A549 (cell line): ENCODE measurements around the gene DIP2C. TPM values are rescaled to one million over a fixed set of nuclear protein-coding genes. Genes with fewer than 3 reads are reported as not detected.

Experiments
- ATAC-seq, 2 experiments: fragments of 200-7000 bp in 1 of 2; fragments of >200 bp in 1 of 2; cut with Nextera tagmentation in 1 of 2; cut with Tn5 transposase in 1 of 2; 3 replicates each; pipeline versions ENCODE4 v1.8.0 to v1.9.1; 2018 to 2020; ENCODE audit warnings: mild to moderate bottlenecking in 1 of 2, moderate library complexity in 1 of 2
- CTCF ChIA-PET: fragments of 300-600 bp; sonication (Branson Sonifier 250); formaldehyde crosslinking; extraction: SDS; loops from one replicate; lab custom pipeline; 2021; ENCODE audit warnings: antibody characterized with exemption, inconsistent platforms; lab: Yijun Ruan, JAX
- POLR2A ChIA-PET: fragments of 350-600 bp; formaldehyde crosslinking; extraction: SDS; loops from one replicate; lab custom pipeline; 2021; ENCODE audit warnings: antibody characterized with exemption, inconsistent platforms; lab: Yijun Ruan, JAX
- DNase-seq, 2 experiments: peaks; one replicate each; pipeline versions ENCODE4 v3.0.0 to v3.0.0-alpha.2; 2011 to 2016; ENCODE audit warnings: low read depth in 1 of 2, low spot score in 1 of 2
- FAIRE-seq: peaks from 2 replicates; lab custom pipeline; 2011; peaks lifted over from hg19 to GRCh38; lab: Jason Lieb, UNC
- H3K27ac ChIP-seq, 2 experiments: fragments of >200 bp; sonication (Bioruptor Twin); formaldehyde crosslinking; 3 replicates each; pipeline ENCODE4 v1.5.1; 2016 to 2017
- H3K4me1 ChIP-seq: fragments of >200 bp; sonication (Bioruptor Twin); formaldehyde crosslinking; 3 replicates; pipeline ENCODE4 v1.6.1; 2016
- H3K4me2 ChIP-seq: fragments of >200 bp; sonication (Bioruptor Twin); formaldehyde crosslinking; 3 replicates; pipeline ENCODE4 v1.6.1; 2016
- H3K4me3 ChIP-seq: fragments of >200 bp; sonication (Bioruptor Twin); formaldehyde crosslinking; 3 replicates; pipeline ENCODE4 v1.5.1; 2016
- H3K9me3 ChIP-seq: fragments of >200 bp; sonication (Bioruptor Twin); formaldehyde crosslinking; 3 replicates; pipeline ENCODE4 v1.6.1; 2016
- CEBPB ChIP-seq, 2 experiments: fragments of >200 bp in 1 of 2; sonication (Bioruptor Twin) in 1 of 2; formaldehyde crosslinking in 1 of 2; IDR thresholded peaks; 2 replicates each; pipeline ENCODE4 v1.6.1; 2012 to 2016
- EHF ChIP-seq: fragments of 250-450 bp; sonication (Bioruptor Pico); IDR thresholded peaks from 2 replicates; pipeline ENCODE4 v1.5.0; 2020; ENCODE audit warnings: mild to moderate bottlenecking
- ESRRA ChIP-seq: fragments of 150-350 bp; IDR thresholded peaks from 2 replicates; pipeline ENCODE4 v1.6.1; 2014; ENCODE audit warnings: mild to moderate bottlenecking, low read length, borderline replicate concordance
- FOSB ChIP-seq: fragments of 250-450 bp; sonication (Bioruptor Pico); IDR thresholded peaks from 2 replicates; pipeline ENCODE4 v1.5.0; 2020; ENCODE audit warnings: mild to moderate bottlenecking, moderate library complexity
- HDAC2 ChIP-seq: fragments of 200-600 bp; sonication (generic); IDR thresholded peaks from 2 replicates; pipeline ENCODE4 v1.6.1; 2016
- HES2 ChIP-seq: fragments of >200 bp; sonication (Bioruptor Twin); formaldehyde crosslinking; IDR thresholded peaks from 2 replicates; pipeline ENCODE4 v1.6.1; 2016
- HEYL ChIP-seq: fragments of 250-450 bp; sonication (Bioruptor Pico); IDR thresholded peaks from 2 replicates; pipeline ENCODE4 v1.8.0; 2021; ENCODE audit warnings: mild to moderate bottlenecking, moderate library complexity
- HOXB13 ChIP-seq: fragments of 250-450 bp; sonication (Bioruptor Pico); IDR thresholded peaks from 2 replicates; pipeline ENCODE4 v1.5.0; 2020; ENCODE audit warnings: low read depth, mild to moderate bottlenecking, moderate library complexity
- JUN ChIP-seq, 2 experiments: fragments of >200 bp; sonication (Bioruptor Twin); formaldehyde crosslinking; IDR thresholded peaks; 2 replicates in 1 of 2; 3 replicates in 1 of 2; pipeline ENCODE4 v1.6.1; 2016 to 2017
- JUNB ChIP-seq: fragments of >200 bp; sonication (Bioruptor Twin); formaldehyde crosslinking; IDR thresholded peaks from 2 replicates; pipeline ENCODE4 v1.6.1; 2016
- MAFK ChIP-seq: fragments of 450-650 bp; IDR thresholded peaks from 2 replicates; pipeline ENCODE4 v1.6.1; 2014; ENCODE audit not compliant: partially characterized antibody
- MYC ChIP-seq: IDR thresholded peaks from 2 replicates; pipeline ENCODE4 v1.6.1; 2012; ENCODE audit warnings: mild to moderate bottlenecking, inconsistent platforms, low read length, improper control_type of control experiment, borderline replicate concordance
- NFE2L2 ChIP-seq: fragments of 150-350 bp; conservative IDR thresholded peaks from 2 replicates; pipeline ENCODE4 v1.6.1; 2014; ENCODE audit warnings: low read length
- NPAS2 ChIP-seq: fragments of 250-450 bp; sonication (Bioruptor Pico); IDR thresholded peaks from 2 replicates; pipeline ENCODE4 v1.8.0; 2022; ENCODE audit warnings: mild to moderate bottlenecking, moderate library complexity, borderline replicate concordance
- NR3C1 ChIP-seq: fragments of >200 bp; sonication (Bioruptor Twin); formaldehyde crosslinking; IDR thresholded peaks from 3 replicates; pipeline ENCODE4 v1.6.1; 2017
- PBX3 ChIP-seq: IDR thresholded peaks from 2 replicates; pipeline ENCODE4 v1.6.1; 2012
- POLR2A ChIP-seq: IDR thresholded peaks from 2 replicates; pipeline ENCODE4 v1.6.1; 2012; ENCODE audit warnings: mild to moderate bottlenecking, low read length
- POLR2AphosphoS2 ChIP-seq: conservative IDR thresholded peaks from 2 replicates; pipeline ENCODE4 v1.6.1; 2012; ENCODE audit warnings: low read length, improper control_type of control experiment, inconsistent platforms
- REST ChIP-seq: fragments of 200-600 bp; sonication (generic); IDR thresholded peaks from 2 replicates; pipeline ENCODE4 v1.6.1; 2016; ENCODE audit warnings: antibody characterized with exemption, mild to moderate bottlenecking, moderate library complexity
- RFX5 ChIP-seq: fragments of 450-650 bp; IDR thresholded peaks from 2 replicates; pipeline ENCODE4 v1.7.1; 2014; ENCODE audit warnings: antibody characterized with exemption, mild to moderate bottlenecking, moderate library complexity
- SMC3 ChIP-seq: fragments of >200 bp; sonication (Bioruptor Twin); formaldehyde crosslinking; IDR thresholded peaks from 3 replicates; pipeline ENCODE4 v1.6.1; 2018; ENCODE audit warnings: inconsistent platforms
- SREBF2 ChIP-seq: fragments of 450-650 bp; IDR thresholded peaks from 2 replicates; pipeline ENCODE4 v1.6.1; 2014; ENCODE audit warnings: mild to moderate bottlenecking, moderate library complexity
- ZC3H11A ChIP-seq: fragments of 450-650 bp; IDR thresholded peaks from 2 replicates; pipeline ENCODE4 v1.6.1; 2014; ENCODE audit warnings: antibody characterized with exemption, mild to moderate bottlenecking
- ZNF302 ChIP-seq: fragments of 250-450 bp; sonication (Bioruptor Pico); IDR thresholded peaks from 2 replicates; pipeline ENCODE4 v1.9.0; 2021; ENCODE audit warnings: inconsistent platforms, mild to moderate bottlenecking, moderate library complexity
- ZSCAN20 ChIP-seq: fragments of 250-450 bp; sonication (Bioruptor Pico); IDR thresholded peaks from 2 replicates; pipeline ENCODE4 v1.8.0; 2022; ENCODE audit warnings: mild to moderate bottlenecking, moderate library complexity
- WGBS: methylation state at CpG from one replicate; pipeline ENCODE4 v1.1.6; 2017; ENCODE audit errors: missing lambda C conversion rate; 5-methylcytosine and 5-hydroxymethylcytosine counted together
- polyA plus RNA-seq, 4 experiments: library from polyadenylated mRNA; depleted of rRNA in 3 of 4; stranded (reverse); fragments of >200 nt; fragmentation: RNase III in 1 of 4; extraction: RNeasy Plus Mini Kit Qiagen cat#74134 plus additional on column Dnase treatment in 1 of 4; gene quantifications; 2 replicates in 3 of 4; 3 replicates in 1 of 4; pipeline ENCODE4 v1.2.3, GENCODE V29; 2011 to 2017
- TF ChIP-seq, protein P1 (sequence below): IDR thresholded peaks from 2 replicates; pipeline ENCODE4 v1.6.1; 2012
- TF ChIP-seq, protein P2 (sequence below): fragments of >200 bp; sonication (Bioruptor Twin); formaldehyde crosslinking; IDR thresholded peaks from 3 replicates; pipeline ENCODE4 v1.6.1; 2016

DIP2C gene
- polyA plus RNA-seq, 2 of the 4 experiments (the other 2 are of a cell fraction) = 3.7 to 5.0 TPM

DNA sequence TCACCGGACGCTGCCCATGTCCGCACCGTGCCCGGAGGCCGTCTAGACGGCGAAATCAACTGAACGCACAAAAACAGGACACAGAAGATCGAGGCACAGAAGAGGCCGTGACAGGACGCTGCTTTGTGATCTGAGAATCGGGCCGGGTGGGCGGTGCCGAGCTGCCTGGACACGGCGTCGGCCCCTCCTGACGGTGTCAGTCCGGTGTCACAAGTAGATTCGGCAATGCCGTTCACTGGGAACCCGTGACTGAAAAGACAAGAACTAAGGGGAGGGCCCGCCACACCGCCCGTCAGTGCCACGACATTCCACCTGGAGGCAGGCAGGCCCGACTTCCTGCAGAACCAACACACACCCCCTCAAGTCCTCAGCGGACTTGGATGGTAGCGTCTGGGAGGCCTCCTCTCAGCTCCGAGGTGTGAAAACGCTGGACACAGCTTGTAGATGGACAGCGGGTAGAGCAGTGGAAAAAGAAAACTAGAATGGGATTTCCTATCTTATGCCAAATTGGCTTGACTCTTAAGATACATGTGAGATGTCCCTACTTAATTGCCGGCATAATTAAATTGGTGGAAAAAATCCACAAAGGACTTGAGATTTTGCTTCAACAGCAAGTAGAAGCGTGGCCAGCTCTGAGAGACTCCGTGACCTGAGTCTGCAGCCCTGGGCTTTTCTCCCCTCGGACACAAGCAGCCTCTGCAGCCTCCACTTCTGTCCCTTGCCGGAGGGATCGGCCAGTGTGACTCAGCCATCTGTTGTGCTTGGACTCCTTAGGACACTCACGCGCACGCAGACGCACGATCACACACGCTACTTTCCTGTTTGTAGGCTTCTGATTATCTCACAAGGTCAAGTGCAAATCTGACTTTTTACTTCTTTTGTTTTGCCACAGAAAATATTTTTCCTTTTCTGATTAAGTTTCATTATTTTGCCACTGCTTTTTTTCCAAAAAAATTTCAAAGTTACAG is 269.0 kb downstream of the DIP2C start (continued):
- TF ChIP-seq ZSCAN20 (CRISPR knock-in tag) (no peak), MYC (no peak), RFX5 (no peak), JUNB (no peak), EHF (CRISPR knock-in tag) (no peak), HOXB13 (CRISPR knock-in tag) (no peak)
- TF ChIP-seq, protein P1, sequence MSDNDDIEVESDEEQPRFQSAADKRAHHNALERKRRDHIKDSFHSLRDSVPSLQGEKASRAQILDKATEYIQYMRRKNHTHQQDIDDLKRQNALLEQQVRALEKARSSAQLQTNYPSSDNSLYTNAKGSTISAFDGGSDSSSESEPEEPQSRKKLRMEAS = no peak

- Histone ChIP-seq H3K4me2 (no peak overlapping the region), H3K4me1 (no peaks in the 10 kb centered on the region), H3K9me3 (no peaks in the 10 kb centered on the region), H3K27ac (no peak overlapping the region), H3K4me3 (no peak overlapping the region)
- no peak for TF ChIP-seq ZSCAN20 (CRISPR knock-in tag)
- TF ChIP-seq EHF (CRISPR knock-in tag) = no peak
- no peak for TF ChIP-seq FOSB
- TF ChIP-seq HDAC2 = no peak
- TF ChIP-seq NPAS2 (CRISPR knock-in tag) = no peak
- TF ChIP-seq PBX3 = no peak
- TF ChIP-seq REST = no peak
- 91% methylated on average over 19 of the region's 19 CpGs for WGBS
- FAIRE-seq (no peak), ATAC-seq (no peak), DNase-seq (no peak)
- POLR2A ChIA-PET = no interaction called here
- CTCF ChIA-PET = interaction anchor here (1.0 kb wide), 1 partner anchor 10 kb away, joined by 4 read pairs; no protein-coding TSS in a partner anchor
Observed at GRCh38 chr10:418894-419293, 270.6 kb downstream of the DIP2C start.

DNA sequence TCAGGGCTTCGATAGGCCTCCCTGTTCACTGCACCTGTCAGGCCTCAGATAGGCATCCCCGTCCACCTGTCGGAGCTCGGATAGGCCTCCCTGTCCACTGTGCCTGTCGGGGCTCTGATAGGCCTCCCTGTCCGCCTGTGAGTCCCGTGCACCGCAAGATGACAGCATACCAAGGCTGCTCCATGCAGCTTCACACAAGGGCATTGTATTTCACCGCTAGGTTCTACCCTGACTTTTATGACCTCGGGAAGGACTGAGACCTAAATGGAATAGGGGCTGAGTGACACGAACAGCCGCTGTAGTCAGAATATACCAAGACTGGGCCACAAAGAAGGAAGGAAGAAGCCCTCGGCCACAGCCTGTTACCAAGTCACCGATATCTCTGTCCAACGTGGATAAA is 271.2 kb downstream of the DIP2C start:
- no peak for ATAC-seq
- ChIA-PET CTCF (no interaction called here), POLR2A (no interaction called here)
- H3K27ac ChIP-seq = no peak overlapping the region
- FAIRE-seq = no peak
- H3K4me2 ChIP-seq = no peak overlapping the region
- no peak for DNase-seq
- TF ChIP-seq POLR2AphosphoS2 (no peak), HDAC2 (no peak), ZNF302 (CRISPR knock-in tag) (no peak), MAFK (no peak), HEYL (no peak), SREBF2 (no peak), ZC3H11A (no peak), ZSCAN20 (CRISPR knock-in tag) (no peak), HES2 (no peak), POLR2A (no peak), SMC3 (no peak), NR3C1 (no peak), CEBPB (IDR thresholded peaks at IDR 0.05) (no peak), JUN (IDR thresholded peaks at IDR 0.05) (no peak), NFE2L2 (no peak), ESRRA (no peak), HOXB13 (CRISPR knock-in tag) (no peak)
- TF ChIP-seq, protein P2, sequence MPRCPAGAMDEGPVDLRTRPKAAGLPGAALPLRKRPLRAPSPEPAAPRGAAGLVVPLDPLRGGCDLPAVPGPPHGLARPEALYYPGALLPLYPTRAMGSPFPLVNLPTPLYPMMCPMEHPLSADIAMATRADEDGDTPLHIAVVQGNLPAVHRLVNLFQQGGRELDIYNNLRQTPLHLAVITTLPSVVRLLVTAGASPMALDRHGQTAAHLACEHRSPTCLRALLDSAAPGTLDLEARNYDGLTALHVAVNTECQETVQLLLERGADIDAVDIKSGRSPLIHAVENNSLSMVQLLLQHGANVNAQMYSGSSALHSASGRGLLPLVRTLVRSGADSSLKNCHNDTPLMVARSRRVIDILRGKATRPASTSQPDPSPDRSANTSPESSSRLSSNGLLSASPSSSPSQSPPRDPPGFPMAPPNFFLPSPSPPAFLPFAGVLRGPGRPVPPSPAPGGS = no peak
- H3K4me3 ChIP-seq = no peak overlapping the region
- H3K4me1 ChIP-seq = no peaks in the 10 kb centered on the region
- WGBS = 84% methylated on average over 14 of the region's 15 CpGs
- no peaks in the 10 kb centered on the region for H3K9me3 ChIP-seq
